ENCODE measurements around the gene NXF1.
A peak's percentile ranks its signal among the peaks of the same experiment; 100 is the strongest.
"Not testable (repeated sequence)": the region's sequence is repeated elsewhere in the genome, so short reads cannot be mapped to it uniquely, and the experiment has no call there.

The NXF1 gene

DNA sequence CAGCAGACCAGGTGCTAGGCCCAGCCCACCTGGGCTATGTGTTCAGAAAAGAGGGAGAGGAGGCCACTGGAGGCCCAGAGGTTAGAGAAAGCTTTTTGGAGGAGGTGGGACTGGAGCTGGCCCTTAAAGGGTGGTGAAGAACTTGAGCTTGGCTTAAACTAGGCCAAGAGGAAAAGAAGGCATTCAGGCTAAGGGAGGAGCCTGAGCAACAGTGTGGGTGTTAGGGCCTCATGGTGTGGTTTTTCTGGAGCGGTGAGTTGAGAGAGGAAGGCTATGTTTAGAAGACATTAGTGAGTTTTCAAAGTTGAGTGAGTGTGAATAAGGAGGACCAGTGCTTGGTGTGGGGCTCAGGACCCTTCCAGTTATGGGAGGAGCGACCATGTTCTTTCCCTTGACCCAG is 27.9 kb downstream of the NXF1 start:
- H3K4me1 Mint-ChIP-seq, result peaks cover 32% of the 10 kb centered on the region
- DNase-seq (no peak), ATAC-seq (no peak)
- no peaks in the 10 kb centered on the region for H3K9me3 Mint-ChIP-seq
- peak overlapping the region in 1 of 2 donors; percentile 74 for H3K27ac Mint-ChIP-seq
- H3K4me3 Mint-ChIP-seq, result peak overlapping the region in 1 of 2 donors; percentile 0
- H3K27me3 Mint-ChIP-seq, result no peaks in the 10 kb centered on the region

- Mint-ChIP-seq H3K4me1 (peaks cover 49% of the 10 kb centered on the region), H3K4me3 (no peak overlapping the region), H3K9me3 (no peaks in the 10 kb centered on the region), H3K27me3 (no peaks in the 10 kb centered on the region), H3K27ac (peak overlapping the region; percentile 28 to 79)
- no peak for ATAC-seq
- DNase-seq, result no peak
These were observed 29.6 kb downstream of the NXF1 start for GRCh38 chr11:62775646-62776045.

DNA sequence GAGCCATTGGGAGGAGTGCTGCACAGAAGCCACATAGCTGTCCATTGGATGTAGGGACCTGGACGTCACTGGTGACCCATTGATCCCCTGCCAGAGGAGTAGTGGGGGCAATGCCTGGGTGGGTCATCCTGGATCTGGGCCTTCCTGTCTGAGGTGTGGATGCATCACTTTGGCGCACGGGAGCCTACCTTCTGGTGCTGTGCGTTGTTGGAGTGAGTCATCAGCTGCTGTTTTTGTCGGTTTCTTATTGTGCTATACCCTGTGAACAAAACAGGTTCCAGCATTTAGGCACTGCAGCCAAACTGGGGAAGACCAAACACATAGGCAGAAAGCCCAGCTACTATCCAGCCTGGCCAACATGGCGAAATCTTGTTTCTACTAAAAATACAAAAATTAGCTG is 30.8 kb downstream of the NXF1 start:
- Mint-ChIP-seq H3K27me3 (no peaks in the 10 kb centered on the region), H3K9me3 (no peaks in the 10 kb centered on the region), H3K4me3 (peak overlapping the region in 1 of 2 donors; percentile 16), H3K4me1 (peaks cover 62% of the 10 kb centered on the region), H3K27ac (no peak overlapping the region)
- ATAC-seq, result no peak
- DNase-seq, result no peak

DNA sequence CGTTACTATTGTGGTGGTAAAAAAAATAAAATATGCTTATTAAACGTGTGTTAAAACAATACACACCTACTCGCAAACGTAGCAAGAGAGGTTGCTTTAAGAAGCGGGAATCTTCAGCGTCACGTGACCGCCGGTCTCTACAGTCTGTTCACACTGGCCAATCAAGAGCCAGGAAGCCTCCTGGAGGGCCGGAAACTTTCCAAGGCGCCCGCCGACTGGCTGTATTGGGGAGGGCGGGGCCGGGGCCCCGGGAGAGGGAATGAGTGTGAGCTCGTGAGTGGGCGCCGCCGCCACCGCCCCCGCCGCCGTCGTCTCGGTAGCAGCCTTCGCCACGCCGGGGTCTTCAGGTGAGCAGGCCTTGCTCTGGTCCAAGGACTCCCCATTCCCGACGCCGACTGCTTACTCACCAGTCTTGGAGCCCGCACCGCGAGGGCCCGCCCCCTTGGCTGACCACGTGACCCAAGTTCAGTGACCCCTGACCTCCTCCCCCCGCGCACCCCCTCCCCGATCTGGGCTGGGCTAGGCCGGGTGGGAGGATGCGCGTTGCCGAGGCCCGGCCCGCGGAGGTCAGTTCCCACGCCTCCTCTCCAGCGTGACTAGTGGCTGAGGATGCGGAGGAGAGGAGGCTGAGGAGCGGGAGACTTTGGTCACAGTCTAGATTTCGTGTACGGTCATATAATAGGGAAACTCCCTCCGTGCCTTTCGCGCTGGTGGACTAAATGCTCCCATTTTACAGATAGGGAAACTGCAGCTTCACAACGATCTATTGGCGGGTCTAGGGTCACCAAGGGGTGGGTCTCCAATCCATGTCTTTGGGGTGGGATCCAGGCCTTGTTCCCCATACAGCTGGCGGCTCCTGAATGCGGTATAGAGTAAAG is 33.9 kb downstream of the NXF1 start, which contains the start of gene TAF6L:
TAF6L (plus strand) TSS at position 253 of the 878 bp plus-strand sequence. CDS start 4,388 bp downstream, outside the sequence.
- peak; percentile 92 for ATAC-seq
- Mint-ChIP-seq H3K27me3 (no peaks in the 10 kb centered on the region), H3K4me1 (peaks cover 49% of the 10 kb centered on the region), H3K27ac (peak within 1 kb of the TSS; percentile 96 to 98), H3K4me3 (peak within 1 kb of the TSS; percentile 96 to 99), H3K9me3 (no peaks in the 10 kb centered on the region)
- peak; percentile 89 to 97 for DNase-seq

DNA sequence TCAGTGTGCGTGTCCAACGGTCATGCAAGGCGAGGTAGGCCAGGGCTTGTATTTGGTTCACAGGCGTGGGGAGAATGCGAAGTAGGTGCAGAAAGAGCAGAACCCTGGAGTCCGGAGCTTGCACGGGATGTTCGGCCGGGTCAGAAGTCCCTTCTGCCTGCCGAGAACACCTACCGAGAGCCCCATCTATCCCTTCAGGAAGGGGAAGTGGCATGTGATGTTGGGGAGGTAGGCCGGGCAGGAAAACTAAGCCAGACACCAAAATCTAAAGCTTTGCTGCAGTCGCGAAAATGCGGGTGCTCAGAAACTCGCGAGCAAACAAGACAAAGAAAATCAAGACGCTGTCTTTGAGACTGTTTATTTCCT is 34.5 kb downstream of the NXF1 start:
- DNase-seq (peak; percentile 25 to 35), ATAC-seq (no peak)
- Mint-ChIP-seq H3K4me1 (peaks cover 49% of the 10 kb centered on the region), H3K9me3 (no peaks in the 10 kb centered on the region), H3K27ac (peak overlapping the region; percentile 96 to 98), H3K27me3 (no peaks in the 10 kb centered on the region), H3K4me3 (peak overlapping the region; percentile 96 to 99)

- H3K9me3 Mint-ChIP-seq, result not testable (repeated sequence)
These were observed 44.4 kb downstream of the NXF1 start for GRCh38 chr11:62760867-62761227.

DNA sequence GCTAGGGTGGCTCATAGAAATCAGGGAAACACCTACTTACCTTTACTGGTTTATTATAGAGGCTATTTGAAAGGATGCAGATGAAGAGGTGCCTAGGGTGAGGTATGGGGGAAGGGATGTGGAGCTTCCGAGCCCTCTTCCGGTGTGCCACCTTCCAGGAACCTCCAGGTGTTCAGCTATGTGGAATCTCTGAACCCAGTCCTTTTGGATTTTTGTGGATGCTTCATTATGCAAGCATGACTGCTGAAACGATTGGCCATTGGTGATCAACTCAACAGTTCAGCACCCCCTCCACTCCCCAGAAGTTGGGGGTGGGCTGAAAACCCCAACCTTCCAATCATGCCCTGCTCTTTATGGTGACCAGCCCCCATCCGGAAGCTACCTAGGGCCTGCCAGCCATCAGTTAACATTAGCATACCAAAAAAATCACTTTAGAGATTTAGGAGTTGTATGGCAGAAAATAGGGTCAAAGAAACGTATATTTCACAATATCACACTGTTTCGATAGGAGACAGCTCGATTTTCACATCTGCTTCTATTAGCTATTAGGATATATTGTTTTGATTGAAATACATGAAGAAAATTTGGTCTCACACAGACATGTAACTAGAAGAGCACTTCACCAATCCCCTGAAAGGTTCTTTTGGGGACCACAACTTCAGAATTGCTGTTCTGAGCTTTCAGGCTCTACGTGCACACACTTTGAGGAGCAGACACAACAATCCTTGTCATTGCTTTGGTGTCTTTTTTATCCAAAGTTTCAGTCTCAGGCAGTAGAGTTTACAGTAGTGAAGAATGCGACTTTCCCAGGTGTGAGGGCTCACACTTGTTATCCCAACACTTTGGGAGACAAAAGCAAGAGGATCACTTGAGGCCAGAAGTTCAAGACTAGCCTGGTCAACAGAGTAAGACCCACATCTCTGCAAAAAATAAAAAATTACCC is 47.1 kb downstream of the NXF1 start:
- Mint-ChIP-seq H3K27ac (no peak overlapping the region), H3K9me3 (no peaks in the 10 kb centered on the region), H3K27me3 (no peaks in the 10 kb centered on the region), H3K4me1 (peaks cover 34% of the 10 kb centered on the region), H3K4me3 (no peak overlapping the region)
- ATAC-seq, result no peak
- no peak for DNase-seq

More at GRCh38 chr11:62760867-62761227, 44.4 kb downstream of the NXF1 start:
- H3K4me3 Mint-ChIP-seq, result peak overlapping the region; percentile 93 to 97
- H3K27ac Mint-ChIP-seq, ATAC-seq, DNase-seq, H3K27me3 Mint-ChIP-seq: not testable (repeated sequence)
- peaks cover 21% of the 10 kb centered on the region for H3K4me1 Mint-ChIP-seq

DNA sequence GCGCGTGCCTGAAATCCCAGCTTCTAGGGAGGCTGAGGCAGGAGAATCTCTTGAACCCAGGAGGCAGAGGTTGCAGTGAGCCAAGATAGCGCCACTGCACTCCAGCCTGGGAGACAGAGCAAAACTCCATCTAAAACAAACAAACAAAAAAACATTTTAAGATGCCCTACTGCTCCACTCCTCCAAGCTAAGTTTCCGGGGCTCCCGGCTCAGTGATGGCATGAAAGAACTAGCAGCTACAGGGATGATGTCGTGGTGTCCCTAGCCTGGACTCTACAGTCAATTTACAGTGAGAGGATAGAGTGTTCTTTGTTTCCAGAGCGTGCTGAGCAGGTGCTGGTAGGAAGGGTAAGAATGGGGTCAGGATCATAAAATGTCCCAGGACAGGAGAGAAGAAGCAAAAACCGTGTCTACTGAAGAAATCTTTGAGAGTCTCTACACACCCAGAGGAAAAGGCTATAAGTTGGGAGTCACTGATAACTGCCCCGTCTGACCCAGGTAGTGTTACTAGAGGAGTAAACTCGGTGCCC is 50.1 kb downstream of the NXF1 start:
- Mint-ChIP-seq H3K4me1 (peaks cover 27% of the 10 kb centered on the region), H3K9me3 (no peaks in the 10 kb centered on the region), H3K27ac (no peak overlapping the region), H3K4me3 (peak overlapping the region in 1 of 2 donors; percentile 5), H3K27me3 (no peaks in the 10 kb centered on the region)
- DNase-seq, result no peak
- ATAC-seq, result no peak

- H3K4me3 Mint-ChIP-seq, result peak within 1 kb of the TSS; percentile 99
- H3K9me3 Mint-ChIP-seq, result no peaks in the 10 kb centered on the region
- peaks cover 31% of the 10 kb centered on the region for H3K4me1 Mint-ChIP-seq
- H3K27ac Mint-ChIP-seq, result peak within 1 kb of the TSS; percentile 98
- DNase-seq, result peak; percentile 94 to 98
- H3K27me3 Mint-ChIP-seq, result no peaks in the 10 kb centered on the region
- peak; percentile 98 for ATAC-seq
These were observed 51.3 kb downstream of the NXF1 start, which contains the start of gene ZBTB3 for GRCh38 chr11:62753736-62754603. TSS of gene ZBTB3 (minus strand) at chr11:62754160. CDS start at chr11:62753664, 496 bp downstream.

DNA sequence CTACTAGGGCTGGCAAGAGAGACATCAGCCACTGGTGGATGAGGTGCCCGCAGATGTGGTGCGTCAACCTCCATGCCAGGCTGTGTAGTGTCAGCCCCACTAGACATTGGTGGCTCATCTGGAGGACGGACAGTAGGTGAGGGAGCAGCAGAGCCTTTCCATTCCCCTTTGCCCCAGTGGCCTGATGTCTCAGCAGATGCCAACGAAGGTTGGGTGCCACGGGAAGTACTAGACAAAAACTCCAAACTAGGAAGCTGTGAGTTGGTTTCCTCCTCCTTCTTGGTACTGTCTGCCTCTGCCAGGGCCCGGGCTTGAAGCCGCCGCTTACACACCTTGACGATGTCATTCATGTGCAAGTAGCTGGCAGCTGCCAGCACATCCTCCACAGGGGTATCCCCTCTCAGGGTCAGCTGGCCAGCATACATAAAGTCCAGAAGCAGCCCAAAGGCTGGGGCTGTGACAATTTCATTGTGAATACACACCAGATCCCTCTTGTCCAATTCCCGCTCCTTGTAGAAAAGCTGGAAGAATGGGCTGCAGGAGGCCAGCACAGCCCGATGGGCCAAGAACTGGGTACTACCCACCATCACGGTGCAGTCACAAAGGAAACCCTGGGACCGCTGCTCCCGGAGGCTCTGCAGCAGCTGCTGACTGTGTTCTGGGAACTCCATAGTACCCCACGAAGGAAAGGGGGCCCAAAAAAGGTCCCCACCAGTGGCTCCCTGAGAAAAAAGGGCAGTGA is 52.1 kb downstream of the NXF1 start:
- Mint-ChIP-seq H3K4me1 (peaks cover 38% of the 10 kb centered on the region), H3K27ac (peak overlapping the region; percentile 98)
- ATAC-seq, result no peak

DNA sequence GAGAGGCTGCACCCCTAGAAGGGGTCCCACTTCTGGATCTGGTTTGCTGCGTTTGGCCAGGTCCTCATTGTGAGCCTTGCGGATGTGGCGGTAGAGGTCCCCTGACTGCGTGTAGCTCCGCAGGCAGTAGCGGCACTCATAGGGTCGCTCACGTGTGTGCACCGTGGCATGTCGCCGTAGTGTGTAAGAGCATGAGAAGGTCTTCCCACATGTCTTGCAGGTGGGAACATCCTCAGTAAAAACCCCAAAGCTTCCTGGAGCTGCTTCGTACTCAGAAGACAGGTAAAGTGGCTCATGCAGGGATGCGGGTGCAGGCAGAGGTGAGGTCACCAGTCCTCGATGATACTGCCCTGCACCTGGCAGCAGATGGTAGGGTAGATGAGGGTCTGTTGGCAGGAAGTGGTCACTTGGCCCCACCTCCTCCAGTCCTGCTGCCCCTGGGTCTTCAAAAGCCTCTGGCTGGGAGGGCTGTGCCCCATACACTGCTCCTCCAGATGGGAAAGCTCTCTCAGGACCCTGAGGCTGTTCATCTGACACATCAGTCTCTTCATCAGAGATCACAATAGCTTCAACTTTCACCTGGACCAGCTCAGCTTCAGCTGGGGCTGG is 53.0 kb downstream of the NXF1 start:
- Mint-ChIP-seq H3K9me3 (no peaks in the 10 kb centered on the region), H3K4me3 (peak overlapping the region in 1 of 2 donors; percentile 99), H3K4me1 (peaks cover 38% of the 10 kb centered on the region), H3K27me3 (no peaks in the 10 kb centered on the region), H3K27ac (no peak overlapping the region)
- DNase-seq (no peak), ATAC-seq (no peak)

More for the DNA sequence above, 52.1 kb downstream of the NXF1 start:
- Mint-ChIP-seq H3K9me3 (no peaks in the 10 kb centered on the region), H3K4me3 (peak overlapping the region; percentile 99), H3K27me3 (no peaks in the 10 kb centered on the region)
- DNase-seq, result no peak

DNA sequence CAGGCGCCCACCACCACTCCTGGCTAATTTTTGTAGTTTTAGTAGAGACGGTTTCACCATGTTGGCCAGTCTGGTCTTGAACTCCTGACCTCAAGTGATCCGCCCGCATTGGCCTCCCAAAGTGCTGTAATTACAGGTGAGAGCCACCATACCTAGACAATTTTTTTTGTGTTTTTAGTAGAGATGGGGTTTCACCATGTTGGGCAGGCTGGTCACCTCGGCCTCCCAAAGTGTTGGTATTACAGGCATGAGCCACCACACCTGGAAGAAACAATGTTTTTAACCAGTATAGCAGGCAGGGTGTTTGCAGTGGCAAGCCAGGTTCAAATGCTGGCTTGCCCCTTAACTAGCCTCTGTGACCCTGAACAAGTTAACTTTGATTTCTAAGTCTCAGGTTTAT is 55.3 kb downstream of the NXF1 start:
- H3K4me1 Mint-ChIP-seq, result peaks cover 38% of the 10 kb centered on the region

DNA sequence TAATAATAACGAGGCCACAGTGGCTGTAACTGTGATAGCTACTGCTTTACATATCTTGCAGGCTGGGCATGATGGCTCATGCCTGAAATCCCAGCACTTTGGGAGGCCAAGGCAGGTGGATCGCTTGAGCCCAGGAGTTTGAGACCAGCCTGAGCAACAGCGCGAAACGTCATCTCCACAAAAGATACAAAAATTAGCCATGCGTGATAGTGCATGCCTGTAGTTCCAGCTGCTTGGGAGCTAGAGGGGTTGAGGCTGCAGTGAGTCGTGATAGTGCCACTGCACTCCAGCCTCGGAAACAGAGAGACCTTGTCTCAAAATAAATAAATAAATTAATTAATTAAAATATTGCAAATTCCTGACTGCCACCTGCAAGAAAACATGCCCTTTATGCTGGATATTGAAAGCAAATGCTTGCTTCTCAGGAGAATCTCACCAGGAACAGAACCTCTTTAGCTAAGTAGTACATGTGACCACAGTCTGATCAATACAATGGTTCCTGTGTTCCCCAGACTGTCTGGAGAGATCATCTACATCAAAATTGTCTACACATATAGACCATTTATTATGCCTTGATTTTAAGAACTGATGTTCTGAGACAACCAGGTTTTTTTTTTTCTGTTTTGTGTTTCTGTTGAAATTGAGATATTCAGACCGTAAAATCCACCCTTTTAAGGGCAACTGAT is 57.6 kb downstream of the NXF1 start:
- Mint-ChIP-seq H3K4me1 (peaks cover 20% of the 10 kb centered on the region), H3K27ac (no peak overlapping the region), H3K4me3 (no peak overlapping the region), H3K27me3 (no peaks in the 10 kb centered on the region), H3K9me3 (no peaks in the 10 kb centered on the region)
- DNase-seq (no peak), ATAC-seq (no peak)

More for the DNA sequence above, 55.3 kb downstream of the NXF1 start:
- not testable (repeated sequence) for H3K27me3 Mint-ChIP-seq, DNase-seq, H3K4me3 Mint-ChIP-seq, H3K9me3 Mint-ChIP-seq, ATAC-seq
- H3K27ac Mint-ChIP-seq, result peak overlapping the region in 1 of 2 donors; percentile 27

All from stimulated activated naive CD8-positive, alpha-beta T cell treated with anti-CD3 and anti-CD28 coated beads, Interleukin-15, amount 100 ng/mL, for 72 hours (primary cell).